Subcutaneous adipose tissue (tissue), 4 donors: ENCODE results near the gene ZNF462. TPM values are rescaled to one million over a fixed set of nuclear protein-coding genes. Genes with fewer than 3 reads are reported as not detected.

Experiments
- total RNA-seq, 4 donors: library from RNA; depleted of rRNA; stranded (reverse); fragments of >200 nt; gene quantifications; one replicate each; pipeline ENCODE4 v1.1.0, GENCODE V29; 2016
- TF ChIP-seq, protein P1 (sequence below): fragments of 450-650 bp; IDR thresholded peaks from one replicate; pipeline ENCODE4 v1.5.1; 2016; ENCODE audit warnings: low read depth, mild to moderate bottlenecking, control low read depth, antibody characterized with exemption, moderate library complexity

ZNF462 gene
- total RNA-seq, 4 donors from 2014 or later, result 10.3 to 20.5 (median 13.1) TPM

GRCh38 chr9:106880081-106880480 lies 17.1 kb downstream of the ZNF462 start:
- TF ChIP-seq, protein P1, sequence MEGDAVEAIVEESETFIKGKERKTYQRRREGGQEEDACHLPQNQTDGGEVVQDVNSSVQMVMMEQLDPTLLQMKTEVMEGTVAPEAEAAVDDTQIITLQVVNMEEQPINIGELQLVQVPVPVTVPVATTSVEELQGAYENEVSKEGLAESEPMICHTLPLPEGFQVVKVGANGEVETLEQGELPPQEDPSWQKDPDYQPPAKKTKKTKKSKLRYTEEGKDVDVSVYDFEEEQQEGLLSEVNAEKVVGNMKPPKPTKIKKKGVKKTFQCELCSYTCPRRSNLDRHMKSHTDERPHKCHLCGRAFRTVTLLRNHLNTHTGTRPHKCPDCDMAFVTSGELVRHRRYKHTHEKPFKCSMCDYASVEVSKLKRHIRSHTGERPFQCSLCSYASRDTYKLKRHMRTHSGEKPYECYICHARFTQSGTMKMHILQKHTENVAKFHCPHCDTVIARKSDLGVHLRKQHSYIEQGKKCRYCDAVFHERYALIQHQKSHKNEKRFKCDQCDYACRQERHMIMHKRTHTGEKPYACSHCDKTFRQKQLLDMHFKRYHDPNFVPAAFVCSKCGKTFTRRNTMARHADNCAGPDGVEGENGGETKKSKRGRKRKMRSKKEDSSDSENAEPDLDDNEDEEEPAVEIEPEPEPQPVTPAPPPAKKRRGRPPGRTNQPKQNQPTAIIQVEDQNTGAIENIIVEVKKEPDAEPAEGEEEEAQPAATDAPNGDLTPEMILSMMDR, result no peak

DNA sequence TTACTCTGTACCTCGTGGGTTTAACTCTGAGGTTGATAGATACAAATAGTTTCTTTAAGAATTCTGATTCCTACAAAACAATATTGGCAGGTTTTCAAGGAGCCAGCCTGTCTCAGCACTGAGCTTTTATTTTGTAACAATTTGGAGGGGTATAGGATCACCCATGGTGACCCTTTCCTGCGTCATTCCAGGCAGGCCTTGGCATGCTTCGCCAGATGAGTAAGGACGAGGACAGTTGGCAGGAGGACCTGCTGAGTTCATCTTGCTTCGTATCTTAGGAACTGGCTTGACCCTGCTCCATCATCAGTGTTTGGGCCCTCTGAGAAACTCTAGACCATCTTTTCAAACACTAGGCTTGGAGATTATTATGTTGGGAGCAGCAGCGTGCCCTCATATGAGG lies 17.9 kb downstream of the ZNF462 start:
- TF ChIP-seq, protein P1, result no peak

DNA sequence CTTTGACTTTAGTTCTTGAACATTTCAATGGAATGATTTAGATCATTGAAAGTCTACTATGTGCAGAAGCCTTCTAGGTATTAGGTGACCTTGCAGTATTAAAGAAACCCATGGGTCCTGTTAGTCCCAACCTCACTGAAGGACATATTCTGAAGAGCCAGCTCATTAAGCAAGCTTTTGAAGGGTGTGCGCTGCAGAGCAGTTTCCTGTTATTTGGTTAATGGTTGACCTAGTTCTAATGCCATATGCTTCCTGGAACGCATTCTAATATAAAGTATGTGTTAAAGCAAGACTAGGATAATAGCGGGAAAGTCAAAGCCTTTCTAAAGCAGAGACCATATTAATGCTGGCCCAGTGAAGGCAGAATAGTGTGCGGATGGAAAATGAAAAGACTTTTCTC lies 20.1 kb downstream of the ZNF462 start:
- TF ChIP-seq, protein P1, result no peak

- TF ChIP-seq, protein P1, result no peak
Measured at GRCh38 chr9:106883626-106884190, 20.7 kb downstream of the ZNF462 start.

DNA sequence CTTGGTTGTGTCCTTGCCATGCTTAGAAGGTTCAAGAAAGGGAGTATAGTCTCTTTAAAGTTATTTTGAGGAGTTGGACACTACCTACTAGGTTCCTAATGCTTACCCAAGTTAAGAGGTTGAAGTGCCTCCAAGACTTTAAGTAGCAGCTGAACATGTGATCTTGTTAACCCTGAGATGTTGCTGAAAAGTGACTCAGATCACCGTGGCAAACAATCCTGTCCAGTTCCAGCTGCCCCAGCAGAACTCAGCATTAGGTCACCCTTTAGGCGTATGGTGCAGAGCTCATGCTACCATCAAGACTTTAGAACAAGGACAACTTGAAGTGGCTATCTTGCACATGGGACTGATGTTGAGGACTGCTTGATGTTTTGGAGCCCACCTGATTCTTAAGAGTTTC lies 22.5 kb downstream of the ZNF462 start:
- TF ChIP-seq, protein P1, result no peak

DNA sequence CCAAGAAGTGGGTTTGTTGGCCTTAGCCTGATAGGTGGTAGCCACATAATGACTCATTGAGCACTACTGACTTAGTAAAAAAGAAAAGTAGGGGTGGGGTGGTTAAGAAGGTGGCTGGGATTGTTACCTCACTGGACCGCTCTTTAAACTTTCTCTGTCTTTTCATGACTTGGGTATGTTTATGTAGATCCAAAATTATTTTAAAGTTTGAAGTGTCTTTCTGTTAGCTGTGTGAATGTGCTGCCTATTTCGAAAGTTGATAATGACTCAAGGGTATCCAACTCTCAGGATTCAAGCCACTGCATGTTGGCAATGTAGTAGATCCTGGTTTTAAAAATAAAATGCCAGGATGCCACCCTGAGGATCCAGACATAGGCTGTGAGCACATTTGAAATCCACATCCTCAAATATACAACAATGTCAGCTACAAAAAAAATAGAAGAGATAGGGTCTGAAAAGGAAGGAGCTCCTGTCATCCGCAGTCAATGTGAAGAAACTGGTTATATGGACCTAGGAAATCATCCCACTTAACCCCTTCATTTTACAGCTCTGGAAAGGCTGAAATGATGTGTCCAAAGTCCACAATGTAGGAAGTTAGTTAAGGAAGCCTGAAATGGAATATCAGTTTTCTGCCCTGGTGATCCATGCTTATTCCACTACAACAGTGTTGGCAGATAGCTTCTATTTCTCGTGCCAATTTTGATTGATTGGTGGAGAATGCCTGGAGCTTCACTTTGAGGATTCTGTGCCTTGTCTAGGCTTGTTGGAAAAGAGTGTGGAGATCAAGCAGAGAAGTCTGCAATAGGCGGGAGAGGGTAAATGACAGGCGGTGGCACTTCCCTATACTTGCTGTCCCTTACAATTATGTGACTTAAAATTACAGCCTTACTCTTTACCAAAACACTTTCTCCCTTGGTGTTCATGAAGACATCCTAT lies 23.4 kb downstream of the ZNF462 start:
- TF ChIP-seq, protein P1, result no peak

GRCh38 chr9:106887066-106887465 lies 24.1 kb downstream of the ZNF462 start:
- TF ChIP-seq, protein P1, result no peak
